Activated T-cell treated with anti-CD3 and anti-CD28 coated beads, Interleukin-2, amount 50 U/mL, for 4 hours (primary cell): ENCODE data around the gene SLIRP. TPM values are rescaled to one million over a fixed set of nuclear protein-coding genes. Genes with fewer than 3 reads are reported as not detected.

Experiments used
- ATAC-seq, 2 donors: fragments of 200-7000 bp; cut with Tn5 transposase; one replicate each; pipeline ENCODE4 v1.10.0; 2021
- DNase-seq: peaks from one replicate; pipeline ENCODE4 v3.0.0-alpha.2; 2020
- H3K27me3 Mint-ChIP-seq: one replicate; pipeline ENCODE4 v1.8.0; 2021; ENCODE audit warnings: low read depth, mixed read lengths
- H3K36me3 Mint-ChIP-seq: one replicate; pipeline ENCODE4 v1.8.0; 2022; ENCODE audit warnings: mixed read lengths; ENCODE audit not compliant: insufficient read depth
- H3K4me1 Mint-ChIP-seq: one replicate; pipeline ENCODE4 v1.8.0; 2021; ENCODE audit warnings: low read depth, mixed read lengths
- H3K4me3 Mint-ChIP-seq: one replicate; pipeline ENCODE4 v1.8.0; 2021; ENCODE audit warnings: mild to moderate bottlenecking, moderate library complexity, mixed read lengths
- H3K9me3 Mint-ChIP-seq: one replicate; pipeline ENCODE4 v1.8.0; 2021; ENCODE audit warnings: mixed read lengths
- total RNA-seq, 3 donors: library from RNA; stranded (reverse); gene quantifications; one replicate each; pipeline ENCODE4 v1.2.1, GENCODE V29; 2021

The SLIRP gene
- total RNA-seq, 3 donors from 2014 or later: 218 to 268 (median 220) TPM

GRCh38 chr14:77761205-77761931 is 53.5 kb downstream of the SLIRP start:
- peaks cover 29% of the 10 kb centered on the region for H3K4me1 Mint-ChIP-seq
- ATAC-seq: peak; percentile 5 to 9
- H3K4me3 Mint-ChIP-seq: peak overlapping the region; percentile 98
- no peaks in the 10 kb centered on the region for H3K27me3 Mint-ChIP-seq
- H3K9me3 Mint-ChIP-seq: no peaks in the 10 kb centered on the region
- DNase-seq: no peak
- H3K36me3 Mint-ChIP-seq: peaks cover 18% of the 10 kb centered on the region

- peaks cover 19% of the 10 kb centered on the region for H3K4me1 Mint-ChIP-seq
- H3K36me3 Mint-ChIP-seq: peaks cover 11% of the 10 kb centered on the region
- no peak for ATAC-seq
- H3K9me3 Mint-ChIP-seq: no peaks in the 10 kb centered on the region
- H3K27me3 Mint-ChIP-seq: no peaks in the 10 kb centered on the region
- DNase-seq: no peak
- H3K4me3 Mint-ChIP-seq: no peak overlapping the region
These were observed 55.4 kb downstream of the SLIRP start for GRCh38 chr14:77763316-77763715.

- DNase-seq (no peak), ATAC-seq (no peak)
- no peaks in the 10 kb centered on the region for H3K9me3 Mint-ChIP-seq
- peaks cover 5% of the 10 kb centered on the region for H3K36me3 Mint-ChIP-seq
- no peaks in the 10 kb centered on the region for H3K27me3 Mint-ChIP-seq
- no peak overlapping the region for H3K4me3 Mint-ChIP-seq
- peaks cover 13% of the 10 kb centered on the region for H3K4me1 Mint-ChIP-seq
These were observed 56.1 kb downstream of the SLIRP start for GRCh38 chr14:77763978-77764377.

Other genes with a start within 250 kb of the SLIRP start
- not detected for gene ISM2, start 209.3 kb upstream of the SLIRP start, total RNA-seq
- gene SPTLC2, start 91.5 kb upstream of the SLIRP start, total RNA-seq: 10 to 100 TPM; 18.1 to 23.7 (median 23.2) TPM
- 10 to 100 TPM; 17.8 to 24.3 (median 19.6) TPM for gene ALKBH1, start 80 bp upstream of the SLIRP start, total RNA-seq
- 100 to 1,000 TPM; 119 to 133 (median 122) TPM for gene SNW1, start 53.1 kb downstream of the SLIRP start, total RNA-seq
- 10 to 100 TPM in 1 of 3 donors, 1 to 10 TPM in 2; 7.7 to 10.9 (median 9.3) TPM for gene ADCK1, start 92.0 kb downstream of the SLIRP start, total RNA-seq